GM23338 (cell line): ENCODE data around the gene CMSS1. TPM values are rescaled to one million over a fixed set of nuclear protein-coding genes. Genes with fewer than 3 reads are reported as not detected.

Experiments
- ATAC-seq: fragments of 200-7000 bp; cut with Tn5 transposase; 3 replicates; pipeline ENCODE4 v1.9.1; 2020
- DNase-seq: peaks from one replicate; pipeline ENCODE4 v3.0.0-alpha.2; 2015; ENCODE audit warnings: low spot score
- H2AFZ ChIP-seq: fragments of 200-600 bp; sonication (generic); 2 replicates; pipeline ENCODE4 v1.8.0; 2016; ENCODE audit warnings: antibody characterized with exemption, mild to moderate bottlenecking, moderate library complexity
- H3F3A ChIP-seq: fragments of 200-600 bp; sonication (generic); replicated peaks from 2 replicates; pipeline ENCODE4 v1.8.0; 2017; ENCODE audit warnings: antibody characterized with exemption, mixed run types, low read depth
- H3K27ac ChIP-seq: fragments of 200-600 bp; sonication (generic); 2 replicates; pipeline ENCODE4 v1.6.1; 2016; ENCODE audit warnings: low read depth
- H3K27me3 ChIP-seq: fragments of 200-600 bp; sonication (generic); 2 replicates; pipeline ENCODE4 v1.8.0; 2016; ENCODE audit warnings: mild to moderate bottlenecking, mixed run types, moderate library complexity; ENCODE audit not compliant: insufficient read depth
- H3K36me3 ChIP-seq: fragments of 200-600 bp; sonication (generic); 2 replicates; pipeline ENCODE4 v1.8.0; 2016; ENCODE audit warnings: mild to moderate bottlenecking; ENCODE audit not compliant: insufficient read depth
- H3K4me1 ChIP-seq: fragments of 200-600 bp; sonication (generic); 2 replicates; pipeline ENCODE4 v1.8.0; 2016; ENCODE audit warnings: mild to moderate bottlenecking, moderate library complexity; ENCODE audit not compliant: insufficient read depth
- H3K4me2 ChIP-seq: fragments of 200-600 bp; sonication (generic); 2 replicates; pipeline ENCODE4 v1.7.1; 2017; ENCODE audit warnings: mixed run types
- H3K4me3 ChIP-seq: fragments of 200-600 bp; sonication (generic); 2 replicates; pipeline ENCODE4 v1.6.1; 2016; ENCODE audit warnings: mixed run types
- H3K79me2 ChIP-seq: fragments of 200-600 bp; sonication (generic); replicated peaks from 2 replicates; pipeline ENCODE4 v1.8.0; 2017; ENCODE audit warnings: mild to moderate bottlenecking; ENCODE audit not compliant: insufficient read depth
- H3K9me2 ChIP-seq: fragments of 200-600 bp; sonication (generic); 2 replicates; pipeline ENCODE4 v1.8.0; 2017; ENCODE audit not compliant: insufficient read depth
- H4K20me1 ChIP-seq: fragments of 200-600 bp; sonication (generic); replicated peaks from 2 replicates; pipeline ENCODE4 v1.8.0; 2017; ENCODE audit warnings: mild to moderate bottlenecking; ENCODE audit not compliant: insufficient read depth
- H3K27ac Mint-ChIP-seq: 2 replicates; pipeline ENCODE4 v1.8.0; 2020; ENCODE audit warnings: inconsistent platforms, mild to moderate bottlenecking, moderate library complexity, mixed read lengths
- H3K27me3 Mint-ChIP-seq: 3 replicates; pipeline ENCODE4 v1.8.0; 2022; ENCODE audit warnings: low read depth, mild to moderate bottlenecking, moderate library complexity, mixed read lengths, inconsistent platforms; ENCODE audit not compliant: insufficient read depth, poor library complexity
- H3K36me3 Mint-ChIP-seq: 3 replicates; pipeline ENCODE4 v1.8.0; 2021; ENCODE audit warnings: low read depth, mild to moderate bottlenecking, inconsistent platforms, moderate library complexity, mixed read lengths
- H3K4me1 Mint-ChIP-seq: 3 replicates; pipeline ENCODE4 v1.8.0; 2020; ENCODE audit warnings: mild to moderate bottlenecking, inconsistent platforms, mixed read lengths
- H3K4me3 Mint-ChIP-seq: 3 replicates; pipeline ENCODE4 v1.8.0; 2021; ENCODE audit warnings: moderate library complexity, mild to moderate bottlenecking, inconsistent platforms, mixed read lengths
- H3K9me3 Mint-ChIP-seq: 3 replicates; pipeline ENCODE4 v1.8.0; 2020; ENCODE audit warnings: moderate library complexity, mild to moderate bottlenecking, inconsistent platforms, mixed read lengths
- CREB1 ChIP-seq: fragments of 250-450 bp; sonication (Bioruptor Pico); IDR thresholded peaks from 2 replicates; pipeline ENCODE4 v1.5.0; 2020; ENCODE audit warnings: low read depth, mild to moderate bottlenecking, moderate library complexity
- ETS1 ChIP-seq: IDR thresholded peaks from 2 replicates; pipeline ENCODE4 v1.6.1; 2016; ENCODE audit warnings: antibody characterized with exemption
- EZH2 ChIP-seq: fragments of 200-600 bp; sonication (generic); IDR thresholded peaks from one replicate; pipeline ENCODE4 v1.8.0; 2017; ENCODE audit warnings: antibody characterized with exemption, mild to moderate bottlenecking, low read depth; ENCODE audit not compliant: unreplicated experiment
- EZH2phosphoT487 ChIP-seq: fragments of 200-600 bp; sonication (generic); IDR thresholded peaks from one replicate; pipeline ENCODE4 v1.8.1; 2018; ENCODE audit warnings: antibody characterized with exemption; ENCODE audit not compliant: unreplicated experiment
- NANOG ChIP-seq: IDR thresholded peaks from 2 replicates; pipeline ENCODE4 v1.6.1; 2016; ENCODE audit warnings: antibody characterized with exemption, borderline replicate concordance
- POLR2AphosphoS5 ChIP-seq: IDR thresholded peaks from 2 replicates; pipeline ENCODE4 v1.6.1; 2016; ENCODE audit warnings: antibody characterized with exemption, low read depth
- ZNF114 ChIP-seq: fragments of 250-450 bp; sonication (Bioruptor Pico); IDR thresholded peaks from 2 replicates; pipeline ENCODE4 v1.5.0; 2020; ENCODE audit warnings: mild to moderate bottlenecking, moderate library complexity
- ZNF331 ChIP-seq: fragments of 250-450 bp; sonication (Bioruptor Pico); IDR thresholded peaks from 2 replicates; pipeline ENCODE4 v1.5.0; 2020; ENCODE audit warnings: low read depth, mild to moderate bottlenecking, moderate library complexity
- polyA plus RNA-seq: library from polyadenylated mRNA; unstranded; fragments of >200 nt; fragmentation: Nextera tagmentation; extraction: Ambion mirVana; gene quantifications from 2 replicates; pipeline ENCODE4 v1.2.1, GENCODE V29; 2016
- total RNA-seq: library from RNA; depleted of rRNA; stranded (reverse); fragments of >200 nt; shearing (Covaris generic); gene quantifications from 2 replicates; pipeline ENCODE4 v1.2.3, GENCODE V29; 2014
- TF ChIP-seq, protein P1 (sequence below), 2 experiments: fragments of 200-600 bp in 1 of 2; sonication (generic) in 1 of 2; conservative IDR thresholded peaks; 2 replicates each; pipeline versions ENCODE4 v1.5.1 to v1.6.1; 2016 to 2017; ENCODE audit warnings: antibody characterized with exemption in 2 of 2, low read depth in 2 of 2, mild to moderate bottlenecking in 2 of 2, moderate library complexity in 1 of 2
- TF ChIP-seq, protein P2 (sequence below): IDR thresholded peaks from one replicate; pipeline ENCODE4 v1.6.1; 2018; ENCODE audit warnings: antibody characterized with exemption; ENCODE audit not compliant: unreplicated experiment

CMSS1 gene
- total and polyA plus RNA-seq, 2 experiments from 2014 or later, result 39.4 to 187 TPM

DNA sequence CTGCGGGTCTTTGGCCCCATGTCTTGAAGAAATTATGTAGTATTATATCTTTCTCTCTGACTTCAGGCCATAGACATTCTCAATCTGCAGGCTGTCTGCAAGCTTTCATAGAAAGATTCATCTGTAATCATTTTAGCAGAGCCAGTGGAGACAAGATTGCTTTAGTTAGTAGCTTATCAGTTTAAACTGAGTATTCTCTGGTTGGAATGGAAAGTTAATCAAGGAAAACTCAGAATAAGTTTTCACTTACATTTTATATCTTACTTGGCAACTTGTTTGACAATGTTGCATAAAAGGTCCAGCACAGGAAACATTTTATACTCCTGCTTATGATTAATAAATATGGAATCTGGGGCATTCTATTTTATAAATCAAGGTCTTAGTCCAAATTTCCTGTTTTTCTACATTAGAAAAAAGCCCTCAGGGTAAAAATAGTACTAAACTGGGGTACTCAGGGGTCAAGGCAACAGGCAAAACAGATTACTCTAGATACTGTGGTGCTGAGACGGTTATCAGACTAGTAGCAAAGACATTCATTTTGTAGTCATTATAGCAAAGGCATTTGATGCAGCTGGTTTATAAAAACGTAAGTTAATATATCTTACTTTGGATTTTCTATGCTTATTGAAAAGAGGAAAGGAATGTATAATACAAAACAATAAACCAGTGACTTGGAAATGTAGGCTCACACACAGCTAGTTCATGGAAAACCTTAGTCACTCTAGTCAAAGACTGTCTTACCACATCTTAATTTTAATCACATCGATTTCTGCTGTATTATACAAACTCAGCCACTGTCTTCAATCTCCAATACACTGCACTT lies 341.9 kb downstream of the CMSS1 start:
- Histone ChIP-seq H2AFZ (no peak overlapping the region), H3K79me2 (no peaks in the 10 kb centered on the region), H3K9me2 (no peaks in the 10 kb centered on the region), H3K4me3 (no peak overlapping the region), H3K36me3 (peaks cover 4% of the 10 kb centered on the region; the same call in 1 of the 2 replicates), H3K4me2 (no peak overlapping the region), H3K27ac (no peak overlapping the region), H3K27me3 (no peaks in the 10 kb centered on the region), H3K4me1 (no peaks in the 10 kb centered on the region), H3F3A (no peaks in the 10 kb centered on the region), H4K20me1 (no peaks in the 10 kb centered on the region)
- H3K27ac Mint-ChIP-seq, result no peak overlapping the region
- peaks cover 17% of the 10 kb centered on the region for H3K9me3 Mint-ChIP-seq
- no peaks in the 10 kb centered on the region for H3K27me3 Mint-ChIP-seq
- DNase-seq (no peak), ATAC-seq (no peak)
- TF ChIP-seq NANOG, result no peak
- H3K4me1 Mint-ChIP-seq, result no peaks in the 10 kb centered on the region
- peaks cover 18% of the 10 kb centered on the region for H3K36me3 Mint-ChIP-seq
- H3K4me3 Mint-ChIP-seq, result no peak overlapping the region

- H3K9me3 Mint-ChIP-seq, result peaks cover 11% of the 10 kb centered on the region
- no peaks in the 10 kb centered on the region for H3K36me3 ChIP-seq
- no peak for ATAC-seq
- no peak overlapping the region for H2AFZ ChIP-seq
- H3K79me2 ChIP-seq, result no peaks in the 10 kb centered on the region
- no peaks in the 10 kb centered on the region for H3K4me1 Mint-ChIP-seq
- H3K4me3 Mint-ChIP-seq, result no peak overlapping the region
- H3K4me1 ChIP-seq, result no peaks in the 10 kb centered on the region
- TF ChIP-seq ETS1, result no peak
- no peak for TF ChIP-seq EZH2phosphoT487
- TF ChIP-seq POLR2AphosphoS5, result no peak
- TF ChIP-seq, protein P1, sequence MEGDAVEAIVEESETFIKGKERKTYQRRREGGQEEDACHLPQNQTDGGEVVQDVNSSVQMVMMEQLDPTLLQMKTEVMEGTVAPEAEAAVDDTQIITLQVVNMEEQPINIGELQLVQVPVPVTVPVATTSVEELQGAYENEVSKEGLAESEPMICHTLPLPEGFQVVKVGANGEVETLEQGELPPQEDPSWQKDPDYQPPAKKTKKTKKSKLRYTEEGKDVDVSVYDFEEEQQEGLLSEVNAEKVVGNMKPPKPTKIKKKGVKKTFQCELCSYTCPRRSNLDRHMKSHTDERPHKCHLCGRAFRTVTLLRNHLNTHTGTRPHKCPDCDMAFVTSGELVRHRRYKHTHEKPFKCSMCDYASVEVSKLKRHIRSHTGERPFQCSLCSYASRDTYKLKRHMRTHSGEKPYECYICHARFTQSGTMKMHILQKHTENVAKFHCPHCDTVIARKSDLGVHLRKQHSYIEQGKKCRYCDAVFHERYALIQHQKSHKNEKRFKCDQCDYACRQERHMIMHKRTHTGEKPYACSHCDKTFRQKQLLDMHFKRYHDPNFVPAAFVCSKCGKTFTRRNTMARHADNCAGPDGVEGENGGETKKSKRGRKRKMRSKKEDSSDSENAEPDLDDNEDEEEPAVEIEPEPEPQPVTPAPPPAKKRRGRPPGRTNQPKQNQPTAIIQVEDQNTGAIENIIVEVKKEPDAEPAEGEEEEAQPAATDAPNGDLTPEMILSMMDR (conservative IDR thresholded peaks at IDR 0.05; ENCODE audit: low read depth in 2 of 2), result no peak
- TF ChIP-seq EZH2, result no peak
- no peak for TF ChIP-seq NANOG
- TF ChIP-seq ZNF114 (CRISPR knock-in tag), result no peak
- TF ChIP-seq, protein P2, sequence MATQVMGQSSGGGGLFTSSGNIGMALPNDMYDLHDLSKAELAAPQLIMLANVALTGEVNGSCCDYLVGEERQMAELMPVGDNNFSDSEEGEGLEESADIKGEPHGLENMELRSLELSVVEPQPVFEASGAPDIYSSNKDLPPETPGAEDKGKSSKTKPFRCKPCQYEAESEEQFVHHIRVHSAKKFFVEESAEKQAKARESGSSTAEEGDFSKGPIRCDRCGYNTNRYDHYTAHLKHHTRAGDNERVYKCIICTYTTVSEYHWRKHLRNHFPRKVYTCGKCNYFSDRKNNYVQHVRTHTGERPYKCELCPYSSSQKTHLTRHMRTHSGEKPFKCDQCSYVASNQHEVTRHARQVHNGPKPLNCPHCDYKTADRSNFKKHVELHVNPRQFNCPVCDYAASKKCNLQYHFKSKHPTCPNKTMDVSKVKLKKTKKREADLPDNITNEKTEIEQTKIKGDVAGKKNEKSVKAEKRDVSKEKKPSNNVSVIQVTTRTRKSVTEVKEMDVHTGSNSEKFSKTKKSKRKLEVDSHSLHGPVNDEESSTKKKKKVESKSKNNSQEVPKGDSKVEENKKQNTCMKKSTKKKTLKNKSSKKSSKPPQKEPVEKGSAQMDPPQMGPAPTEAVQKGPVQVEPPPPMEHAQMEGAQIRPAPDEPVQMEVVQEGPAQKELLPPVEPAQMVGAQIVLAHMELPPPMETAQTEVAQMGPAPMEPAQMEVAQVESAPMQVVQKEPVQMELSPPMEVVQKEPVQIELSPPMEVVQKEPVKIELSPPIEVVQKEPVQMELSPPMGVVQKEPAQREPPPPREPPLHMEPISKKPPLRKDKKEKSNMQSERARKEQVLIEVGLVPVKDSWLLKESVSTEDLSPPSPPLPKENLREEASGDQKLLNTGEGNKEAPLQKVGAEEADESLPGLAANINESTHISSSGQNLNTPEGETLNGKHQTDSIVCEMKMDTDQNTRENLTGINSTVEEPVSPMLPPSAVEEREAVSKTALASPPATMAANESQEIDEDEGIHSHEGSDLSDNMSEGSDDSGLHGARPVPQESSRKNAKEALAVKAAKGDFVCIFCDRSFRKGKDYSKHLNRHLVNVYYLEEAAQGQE, result no peak
- no peak for TF ChIP-seq CREB1
- no peak for TF ChIP-seq ZNF331 (CRISPR knock-in tag)
- no peaks in the 10 kb centered on the region for H3K27me3 ChIP-seq
- no peaks in the 10 kb centered on the region for H4K20me1 ChIP-seq
- H3K27ac ChIP-seq, result no peak overlapping the region
- no peaks in the 10 kb centered on the region for H3K9me2 ChIP-seq
- H3F3A ChIP-seq, result no peaks in the 10 kb centered on the region
- no peak overlapping the region for H3K27ac Mint-ChIP-seq
- H3K4me3 ChIP-seq, result no peak overlapping the region
- no peak for DNase-seq
- H3K4me2 ChIP-seq, result no peak overlapping the region
- H3K27me3 Mint-ChIP-seq, result no peaks in the 10 kb centered on the region
- H3K36me3 Mint-ChIP-seq, result peaks cover 11% of the 10 kb centered on the region
These were observed 342.9 kb downstream of the CMSS1 start for GRCh38 chr3:100160521-100160920.
